H9 (cell line): ENCODE results near the gene MPST. TPM values are rescaled to one million over a fixed set of nuclear protein-coding genes. Genes with fewer than 3 reads are reported as not detected.

ENCODE experiments used
- DNase-seq: peaks from one replicate; pipeline ENCODE4 v3.0.0-alpha.2; 2017
- H2AFZ ChIP-seq: one replicate; pipeline ENCODE4 v1.6.1; 2013; ENCODE audit warnings: mild to moderate bottlenecking, low read length, control low read depth, moderate library complexity
- H2AK5ac ChIP-seq: 2 replicates; pipeline ENCODE4 v1.6.1; 2013; ENCODE audit warnings: low read length, control low read depth, mixed read lengths; ENCODE audit not compliant: insufficient read length
- H2BK120ac ChIP-seq: one replicate; pipeline ENCODE4 v1.6.1; 2013; ENCODE audit warnings: low read depth, mild to moderate bottlenecking, low read length, control low read depth, inconsistent platforms; ENCODE audit not compliant: poor library complexity, severe bottlenecking
- H2BK12ac ChIP-seq: 2 replicates; pipeline ENCODE4 v1.6.1; 2013; ENCODE audit warnings: low read length, control low read depth, mixed read lengths, low read depth; ENCODE audit not compliant: insufficient read length
- H2BK15ac ChIP-seq: 2 replicates; pipeline ENCODE4 v1.6.1; 2013; ENCODE audit warnings: low read depth, low read length, control low read depth
- H2BK20ac ChIP-seq: one replicate; pipeline ENCODE4 v1.6.1; 2013; ENCODE audit warnings: low read depth, mild to moderate bottlenecking, low read length, control low read depth, inconsistent platforms; ENCODE audit not compliant: poor library complexity, severe bottlenecking
- H2BK5ac ChIP-seq: 2 replicates; pipeline ENCODE4 v1.6.1; 2013; ENCODE audit warnings: low read length, control low read depth, mixed read lengths; ENCODE audit not compliant: insufficient read length
- H3K14ac ChIP-seq: 2 replicates; pipeline ENCODE4 v1.6.1; 2013; ENCODE audit warnings: low read length, control low read depth; ENCODE audit not compliant: insufficient read depth
- H3K18ac ChIP-seq: 2 replicates; pipeline ENCODE4 v1.6.1; 2013; ENCODE audit warnings: low read depth, mild to moderate bottlenecking, mixed read lengths, low read length, control low read depth; ENCODE audit not compliant: insufficient read length
- H3K23ac ChIP-seq: 2 replicates; pipeline ENCODE4 v1.6.1; 2013; ENCODE audit warnings: low read length, control low read depth, mixed read lengths, low read depth; ENCODE audit not compliant: insufficient read length
- H3K23me2 ChIP-seq: 2 replicates; pipeline ENCODE4 v1.6.1; 2013; ENCODE audit warnings: low read depth, mild to moderate bottlenecking, mixed read lengths, low read length, control low read depth; ENCODE audit not compliant: insufficient read length, poor library complexity, severe bottlenecking
- H3K27ac ChIP-seq: 2 replicates; pipeline ENCODE4 v1.5.1; 2013; ENCODE audit warnings: low read length, control low read depth, mixed read lengths, low read depth; ENCODE audit not compliant: insufficient read length
- H3K27me3 ChIP-seq: 2 replicates; pipeline ENCODE4 v1.6.1; 2013; ENCODE audit warnings: low read length, control low read depth, inconsistent platforms; ENCODE audit not compliant: insufficient read depth
- H3K4ac ChIP-seq: 2 replicates; pipeline ENCODE4 v1.6.1; 2013; ENCODE audit warnings: low read depth, mild to moderate bottlenecking, control low read depth, inconsistent platforms, low read length, moderate library complexity
- H3K4me1 ChIP-seq: 2 replicates; pipeline ENCODE4 v1.6.1; 2013; ENCODE audit warnings: low read length, control low read depth, inconsistent platforms; ENCODE audit not compliant: insufficient read depth
- H3K4me2 ChIP-seq: 2 replicates; pipeline ENCODE4 v1.6.1; 2013; ENCODE audit warnings: low read length, control low read depth, mixed read lengths; ENCODE audit not compliant: insufficient read length, insufficient read depth
- H3K56ac ChIP-seq: 2 replicates; pipeline ENCODE4 v1.6.1; 2013; ENCODE audit warnings: low read depth, mild to moderate bottlenecking, mixed read lengths, low read length, control low read depth; ENCODE audit not compliant: insufficient read length
- H3K79me1 ChIP-seq: 2 replicates; pipeline ENCODE4 v1.6.1; 2013; ENCODE audit warnings: low read depth, mild to moderate bottlenecking, moderate library complexity, low read length, control low read depth, inconsistent platforms; ENCODE audit not compliant: insufficient read depth, poor library complexity, severe bottlenecking
- H3K79me2 ChIP-seq: 2 replicates; pipeline ENCODE4 v1.6.1; 2013; ENCODE audit warnings: low read length, control low read depth, inconsistent platforms; ENCODE audit not compliant: insufficient read depth
- H3K9ac ChIP-seq: 2 replicates; pipeline ENCODE4 v1.6.1; 2013; ENCODE audit warnings: low read length, control low read depth, mixed read lengths; ENCODE audit not compliant: insufficient read length; ENCODE audit errors: extremely low read depth
- H3K9me3 ChIP-seq: one replicate; pipeline ENCODE4 v1.6.1; 2013; ENCODE audit warnings: low read depth, low read length, inconsistent platforms; ENCODE audit not compliant: control insufficient read depth
- H3T11ph ChIP-seq: one replicate; pipeline ENCODE4 v1.6.1; 2013; ENCODE audit warnings: mild to moderate bottlenecking, low read length, control low read depth, inconsistent platforms
- H4K20me1 ChIP-seq: one replicate; pipeline ENCODE4 v1.6.1; 2013; ENCODE audit not compliant: control insufficient read depth, insufficient read length, insufficient read depth
- H4K5ac ChIP-seq: 2 replicates; pipeline ENCODE4 v1.6.1; 2013; ENCODE audit warnings: low read depth, mild to moderate bottlenecking, mixed read lengths, low read length, control low read depth; ENCODE audit not compliant: insufficient read length
- H4K8ac ChIP-seq: replicated peaks from 2 replicates; pipeline ENCODE4 v1.6.1; 2013; ENCODE audit warnings: low read length, control low read depth, mixed read lengths, low read depth; ENCODE audit not compliant: insufficient read length
- H4K91ac ChIP-seq: 2 replicates; pipeline ENCODE4 v1.6.1; 2013; ENCODE audit warnings: low read depth, mild to moderate bottlenecking, moderate library complexity, mixed read lengths, low read length, control low read depth; ENCODE audit not compliant: insufficient read length
- H3K27ac Mint-ChIP-seq, 3 experiments: 2 replicates in 2 of 3; 3 replicates in 1 of 3; pipeline ENCODE4 v1.8.0; 2020 to 2021; ENCODE audit warnings: mixed read lengths in 3 of 3, mild to moderate bottlenecking in 1 of 3, moderate library complexity in 1 of 3
- H3K27me3 Mint-ChIP-seq: 2 replicates; pipeline ENCODE4 v1.8.0; 2021; ENCODE audit warnings: low read depth, mild to moderate bottlenecking, moderate library complexity, mixed read lengths
- H3K36me3 Mint-ChIP-seq, 3 experiments: 2 replicates in 2 of 3; 3 replicates in 1 of 3; pipeline ENCODE4 v1.8.0; 2020 to 2021; ENCODE audit warnings: low read depth in 3 of 3, mixed read lengths in 3 of 3; ENCODE audit not compliant: insufficient read depth in 1 of 3
- H3K4me1 Mint-ChIP-seq, 2 experiments: 2 replicates each; pipeline ENCODE4 v1.8.0; 2020; ENCODE audit warnings: mixed read lengths in 2 of 2
- H3K4me3 Mint-ChIP-seq, 2 experiments: 2 replicates in 1 of 2; 3 replicates in 1 of 2; pipeline ENCODE4 v1.8.0; 2020 to 2021; ENCODE audit warnings: mild to moderate bottlenecking in 2 of 2, mixed read lengths in 2 of 2, moderate library complexity in 1 of 2
- H3K9me3 Mint-ChIP-seq, 2 experiments: 2 replicates in 1 of 2; 3 replicates in 1 of 2; pipeline ENCODE4 v1.8.0; 2020; ENCODE audit warnings: mild to moderate bottlenecking in 2 of 2, mixed read lengths in 2 of 2, moderate library complexity in 1 of 2
- WGBS: extraction: QIAGEN DNeasy Blood & Tissue Kit; methylation state at CpG from one replicate; pipeline ENCODE4 v1.1.7; 2013; ENCODE audit warnings: missing lambda C conversion rate, low lambda C conversion rate, mixed read lengths; ENCODE audit not compliant: insufficient read length; ENCODE audit errors: extremely low coverage; 5-methylcytosine and 5-hydroxymethylcytosine counted together
- total RNA-seq: library from RNA; stranded (reverse); gene quantifications from 2 replicates; pipeline ENCODE4 v1.2.1, GENCODE V29; 2021
- TF ChIP-seq, protein P1 (sequence below): fragments of 200-600 bp; sonication (generic); conservative IDR thresholded peaks from 3 replicates; pipeline ENCODE4 v1.8.0; 2021; ENCODE audit warnings: antibody characterized with exemption, mild to moderate bottlenecking

The MPST gene
- total RNA-seq, 1 experiment from 2014 or later = 70.5 TPM

DNA sequence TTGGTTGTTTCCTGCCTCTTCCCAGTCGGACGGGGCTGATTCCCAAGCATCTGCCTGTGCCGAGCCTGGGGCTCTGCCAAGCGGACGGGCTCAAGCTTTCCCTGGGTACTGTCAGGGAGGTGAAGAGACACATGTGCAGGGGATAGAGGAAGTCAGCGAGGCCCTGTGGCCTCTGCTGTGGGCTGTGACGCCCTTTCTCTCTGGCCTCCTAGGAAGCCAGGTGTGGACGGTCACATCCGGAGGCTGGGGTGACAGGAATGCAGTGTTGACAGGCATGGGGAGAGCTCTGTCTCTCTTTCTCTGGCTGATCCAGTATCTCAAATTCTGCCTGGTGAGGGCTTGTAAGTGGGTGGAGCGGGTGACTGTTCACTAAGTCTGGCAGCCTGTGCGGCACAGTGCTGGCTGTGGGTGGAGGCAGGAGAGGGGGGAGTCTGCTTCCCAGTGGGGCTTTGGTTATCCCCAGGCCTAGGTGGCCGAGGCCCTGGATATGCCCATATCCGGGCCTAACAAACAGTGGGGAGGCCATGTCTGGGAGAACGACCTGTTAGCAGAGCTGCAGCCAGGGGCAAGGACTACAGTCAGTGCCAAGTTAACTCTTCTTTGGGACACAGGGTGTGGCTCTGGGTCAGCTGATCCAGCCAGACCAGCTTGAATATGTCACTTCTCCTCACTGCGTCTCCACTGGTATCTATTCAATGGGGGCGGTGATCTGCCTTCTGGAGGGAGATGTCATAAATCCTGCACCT, 33.9 kb downstream of the MPST start:
- H2BK5ac ChIP-seq = no peak overlapping the region
- peaks cover 18% of the 10 kb centered on the region for H3K27me3 Mint-ChIP-seq
- peaks cover 4 to 12% of the 10 kb centered on the region in 2 experiments for H3K4me1 Mint-ChIP-seq

More for the DNA sequence above, 33.9 kb downstream of the MPST start:
- peak overlapping the region in 1 of 2 experiments; percentile 44; a peak in 2 of 5 replicates for H3K4me3 Mint-ChIP-seq
- Histone ChIP-seq H4K8ac (no peak overlapping the region), H3K23ac (no peak overlapping the region), H3K27ac (no peak overlapping the region), H3K4ac (no peak overlapping the region), H3T11ph (no peak overlapping the region), H3K14ac (no peak overlapping the region), H3K9ac (no peak overlapping the region), H2AFZ (no peak overlapping the region), H4K91ac (no peak overlapping the region), H2AK5ac (no peak overlapping the region), H4K5ac (no peak overlapping the region), H3K18ac (no peak overlapping the region), H4K20me1 (no peaks in the 10 kb centered on the region), H2BK20ac (no peak overlapping the region), H2BK15ac (no peak overlapping the region), H2BK12ac (no peak overlapping the region), H2BK120ac (no peak overlapping the region), H3K9me3 (no peaks in the 10 kb centered on the region), H3K23me2 (peaks cover 5% of the 10 kb centered on the region), H3K4me2 (no peak overlapping the region), H3K79me2 (no peaks in the 10 kb centered on the region), H3K79me1 (no peaks in the 10 kb centered on the region), H3K27me3 (no peaks in the 10 kb centered on the region), H3K4me1 (no peaks in the 10 kb centered on the region), H3K56ac (no peak overlapping the region)
- no peak overlapping the region for H3K27ac Mint-ChIP-seq
- no CpG with 5 or more reads among the region's 16 CpGs for WGBS
- DNase-seq = no peak
- H3K36me3 Mint-ChIP-seq = peaks cover 7 to 39% (median 16%) of the 10 kb centered on the region in 3 experiments; a peak in 6 of 7 replicates
- no peaks in the 10 kb centered on the region; a peak in 1 of 5 replicates for H3K9me3 Mint-ChIP-seq
- TF ChIP-seq, protein P1, sequence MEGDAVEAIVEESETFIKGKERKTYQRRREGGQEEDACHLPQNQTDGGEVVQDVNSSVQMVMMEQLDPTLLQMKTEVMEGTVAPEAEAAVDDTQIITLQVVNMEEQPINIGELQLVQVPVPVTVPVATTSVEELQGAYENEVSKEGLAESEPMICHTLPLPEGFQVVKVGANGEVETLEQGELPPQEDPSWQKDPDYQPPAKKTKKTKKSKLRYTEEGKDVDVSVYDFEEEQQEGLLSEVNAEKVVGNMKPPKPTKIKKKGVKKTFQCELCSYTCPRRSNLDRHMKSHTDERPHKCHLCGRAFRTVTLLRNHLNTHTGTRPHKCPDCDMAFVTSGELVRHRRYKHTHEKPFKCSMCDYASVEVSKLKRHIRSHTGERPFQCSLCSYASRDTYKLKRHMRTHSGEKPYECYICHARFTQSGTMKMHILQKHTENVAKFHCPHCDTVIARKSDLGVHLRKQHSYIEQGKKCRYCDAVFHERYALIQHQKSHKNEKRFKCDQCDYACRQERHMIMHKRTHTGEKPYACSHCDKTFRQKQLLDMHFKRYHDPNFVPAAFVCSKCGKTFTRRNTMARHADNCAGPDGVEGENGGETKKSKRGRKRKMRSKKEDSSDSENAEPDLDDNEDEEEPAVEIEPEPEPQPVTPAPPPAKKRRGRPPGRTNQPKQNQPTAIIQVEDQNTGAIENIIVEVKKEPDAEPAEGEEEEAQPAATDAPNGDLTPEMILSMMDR = no peak
